ENCODE measurements around the gene POLD3.

POLD3 gene

DNA sequence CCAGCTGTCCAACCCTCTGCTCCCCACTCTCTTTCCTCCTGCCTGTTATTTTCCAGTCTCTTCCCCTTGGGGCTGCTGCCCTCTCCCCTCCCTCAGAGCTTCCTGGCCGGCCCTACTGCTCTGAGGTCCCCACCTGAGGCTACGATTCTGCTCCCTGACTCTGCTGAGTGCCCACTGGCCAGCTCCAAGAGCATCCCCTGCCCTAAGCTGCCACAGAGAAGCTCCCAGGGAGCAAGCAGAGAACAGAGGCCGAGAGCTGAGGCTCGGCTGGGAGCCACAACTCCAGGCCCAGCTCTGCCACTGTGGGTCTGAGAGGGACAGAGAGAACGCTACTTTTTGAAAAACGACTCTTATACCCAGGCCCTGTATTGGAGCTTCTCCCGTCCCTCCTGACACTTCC lies 77.8 kb downstream of the POLD3 start:
- in situ Hi-C loops (cut with MboI; ENCODE audit: low sequenced_read_pairs), result no loop called here

DNA sequence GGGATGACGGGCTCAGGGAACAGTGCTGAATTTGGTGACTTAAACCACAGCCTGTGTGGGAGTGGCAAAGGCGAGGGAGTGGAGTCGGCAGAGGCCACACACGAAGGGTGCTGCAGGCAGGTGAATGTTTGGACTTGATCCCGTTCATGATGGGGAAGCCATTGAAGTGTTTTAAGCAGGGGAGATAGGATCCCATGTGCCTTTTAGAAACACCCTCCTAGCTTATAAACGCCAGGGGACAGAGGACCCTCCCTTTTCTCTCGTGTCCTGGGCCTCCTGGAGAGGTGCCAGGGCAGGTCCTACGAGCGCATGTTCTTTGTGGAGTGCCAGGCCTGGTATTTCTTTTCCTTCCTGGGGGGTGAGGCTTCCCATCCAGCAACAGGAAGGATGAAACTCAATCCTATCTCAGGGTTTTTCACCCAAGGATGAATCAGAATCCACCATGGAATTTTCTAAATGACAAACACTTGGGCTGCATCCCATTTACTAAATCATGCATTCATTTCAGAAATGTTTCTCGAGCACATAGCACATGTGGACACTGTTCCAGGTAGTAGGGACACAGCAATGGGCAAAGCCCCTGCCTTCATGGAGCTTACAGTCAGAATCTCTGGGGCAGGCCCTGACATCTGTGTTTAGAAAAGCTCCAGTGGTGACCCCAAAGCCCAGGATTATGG lies 79.3 kb downstream of the POLD3 start:
- in situ Hi-C loops (cut with MboI; ENCODE audit: low sequenced_read_pairs), result no loop called here

DNA sequence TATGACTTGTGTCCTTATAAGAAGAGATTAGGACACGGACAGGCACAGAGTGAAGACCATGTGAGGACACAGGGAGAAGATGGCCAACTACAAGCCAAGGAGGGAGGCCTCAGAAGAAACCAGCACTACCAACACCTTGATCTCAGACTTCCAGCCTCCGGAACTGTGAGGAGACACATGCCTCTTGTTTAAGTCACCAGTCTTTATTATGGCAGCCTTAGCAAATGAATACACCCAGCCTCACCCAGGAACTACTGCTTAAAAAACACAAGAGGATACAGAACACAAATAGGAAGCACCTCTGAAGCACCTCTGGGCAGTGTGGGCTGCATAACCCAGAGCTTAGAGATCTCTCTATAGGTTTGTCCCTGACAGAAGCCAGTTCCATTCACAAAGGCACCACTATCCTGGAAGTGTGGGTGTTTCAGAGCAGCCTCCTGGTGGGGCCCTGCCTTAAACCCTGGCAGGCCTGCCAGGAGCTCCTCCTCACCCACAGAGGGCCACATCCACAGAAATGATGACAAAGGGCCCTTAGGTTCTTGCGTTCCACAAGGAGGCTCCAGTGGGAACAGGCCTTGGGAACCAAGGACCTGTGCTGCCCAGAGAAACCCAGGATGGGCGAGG lies 80.1 kb downstream of the POLD3 start:
- in situ Hi-C loops (cut with MboI; ENCODE audit: low sequenced_read_pairs), result no loop called here

- in situ Hi-C loops (cut with MboI; ENCODE audit: low sequenced_read_pairs), result no loop called here
Measured at GRCh38 chr11:74672956-74673692, 80.7 kb downstream of the POLD3 start.

- in situ Hi-C loops (cut with MboI; ENCODE audit: low sequenced_read_pairs), result no loop called here
Measured at GRCh38 chr11:74673693-74674360, 81.4 kb downstream of the POLD3 start.

DNA sequence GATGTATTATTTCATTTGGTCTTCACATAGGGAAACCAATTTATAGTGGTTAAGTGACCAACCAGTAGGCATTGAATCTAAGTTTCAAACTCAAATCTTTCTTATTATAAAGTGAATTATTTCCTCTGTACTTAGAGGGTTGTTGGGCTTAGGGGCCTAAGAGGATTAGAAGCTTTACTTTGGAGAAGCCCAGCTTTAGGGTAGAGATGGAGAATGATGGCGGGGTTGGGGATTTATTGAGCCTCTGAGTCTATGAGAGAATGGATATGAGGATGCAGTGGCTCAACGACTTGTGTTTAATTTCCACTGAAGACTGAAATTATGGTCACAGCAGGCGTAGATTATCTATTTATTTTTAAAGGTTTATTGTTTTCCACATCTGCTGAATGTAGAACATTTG lies 83.4 kb downstream of the POLD3 start:
- in situ Hi-C loops (cut with MboI; ENCODE audit: low sequenced_read_pairs), result no loop called here

DNA sequence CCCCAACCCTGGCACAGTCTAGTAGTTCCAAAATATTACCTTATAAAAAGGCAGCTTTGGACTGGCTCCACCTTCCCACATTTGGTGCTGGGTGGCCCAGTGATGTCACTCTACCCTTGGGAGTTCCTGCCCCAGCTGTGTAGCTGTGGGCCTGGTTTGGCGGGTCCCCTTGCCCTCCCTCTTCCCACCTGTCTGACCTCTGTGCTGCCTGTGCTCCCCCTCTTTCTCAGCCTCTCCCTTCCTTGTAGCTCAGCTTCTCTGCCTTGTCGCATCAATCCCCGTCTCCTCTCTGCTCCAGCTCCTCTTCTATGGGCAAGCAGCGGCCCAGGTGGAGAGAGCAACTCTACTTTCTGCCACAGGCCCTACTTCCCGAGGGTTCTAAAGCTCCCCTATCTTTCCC lies 84.2 kb downstream of the POLD3 start:
- in situ Hi-C loops (cut with MboI; ENCODE audit: low sequenced_read_pairs), result no loop called here

GRCh38 chr11:74677131-74677530 lies 84.7 kb downstream of the POLD3 start:
- in situ Hi-C loops (cut with MboI; ENCODE audit: low sequenced_read_pairs), result no loop called here

DNA sequence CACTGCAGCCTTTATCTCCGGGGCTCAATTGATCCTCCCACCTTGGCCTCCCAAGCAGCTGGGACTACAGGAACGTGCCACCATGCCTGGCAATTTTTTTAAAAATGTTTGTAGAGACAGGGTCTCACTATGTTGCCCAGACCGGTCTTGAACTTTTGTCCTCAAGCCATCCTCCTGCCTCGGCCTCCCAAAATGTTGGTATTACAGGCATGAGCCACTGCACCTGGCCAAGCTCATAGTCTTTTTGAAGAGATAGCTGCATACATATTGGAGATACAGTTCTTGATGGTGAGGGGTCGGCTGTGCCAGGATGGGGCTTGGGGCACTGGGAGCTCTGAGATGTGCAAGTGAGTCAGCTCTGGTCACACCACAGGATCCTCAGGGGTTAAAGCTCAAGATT lies 85.7 kb downstream of the POLD3 start:
- in situ Hi-C loops (cut with MboI; ENCODE audit: low sequenced_read_pairs), result no loop called here

GRCh38 chr11:74678591-74679512 lies 86.5 kb downstream of the POLD3 start:
- in situ Hi-C loops (cut with MboI; ENCODE audit: low sequenced_read_pairs), result no loop called here

GRCh38 chr11:74679513-74679865 lies 87.1 kb downstream of the POLD3 start:
- in situ Hi-C loops (cut with MboI; ENCODE audit: low sequenced_read_pairs), result no loop called here

DNA sequence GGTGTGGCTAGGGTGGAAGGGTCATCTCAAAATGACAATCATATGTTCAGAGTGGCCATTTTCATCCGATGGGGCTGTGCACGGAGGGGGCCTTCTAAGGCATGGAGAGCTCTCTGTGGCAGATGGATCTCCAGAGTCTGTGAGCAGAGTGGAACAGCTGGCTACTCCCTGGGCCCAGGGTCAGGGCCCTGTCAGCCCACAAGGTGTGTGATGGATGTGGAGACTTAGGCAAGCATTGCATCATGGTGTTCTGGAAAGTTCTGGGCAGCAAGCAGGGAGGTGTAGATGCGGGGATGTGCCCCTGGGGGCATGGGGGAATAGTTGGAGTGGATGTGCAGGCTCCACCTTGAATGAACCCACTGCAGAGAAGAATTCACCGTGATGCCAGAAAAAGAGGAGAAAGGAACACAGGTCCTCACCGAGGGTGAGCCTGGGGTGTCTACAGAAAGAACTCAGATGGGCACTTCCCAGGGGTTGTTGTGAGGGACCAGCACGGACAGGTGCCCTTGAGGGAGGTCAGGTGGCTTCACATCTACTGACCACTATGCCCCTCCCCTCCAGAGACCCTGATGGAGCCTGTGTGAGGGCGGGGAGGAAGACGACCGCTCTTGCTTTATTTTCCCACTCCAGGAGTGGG lies 87.8 kb downstream of the POLD3 start:
- in situ Hi-C loops (cut with MboI; ENCODE audit: low sequenced_read_pairs), result no loop called here

GRCh38 chr11:74680703-74681531 lies 88.5 kb downstream of the POLD3 start:
- in situ Hi-C loops (cut with MboI; ENCODE audit: low sequenced_read_pairs), result no loop called here

- in situ Hi-C loops (cut with MboI; ENCODE audit: low sequenced_read_pairs), result no loop called here
Measured at GRCh38 chr11:74681686-74682651, 89.6 kb downstream of the POLD3 start.

DNA sequence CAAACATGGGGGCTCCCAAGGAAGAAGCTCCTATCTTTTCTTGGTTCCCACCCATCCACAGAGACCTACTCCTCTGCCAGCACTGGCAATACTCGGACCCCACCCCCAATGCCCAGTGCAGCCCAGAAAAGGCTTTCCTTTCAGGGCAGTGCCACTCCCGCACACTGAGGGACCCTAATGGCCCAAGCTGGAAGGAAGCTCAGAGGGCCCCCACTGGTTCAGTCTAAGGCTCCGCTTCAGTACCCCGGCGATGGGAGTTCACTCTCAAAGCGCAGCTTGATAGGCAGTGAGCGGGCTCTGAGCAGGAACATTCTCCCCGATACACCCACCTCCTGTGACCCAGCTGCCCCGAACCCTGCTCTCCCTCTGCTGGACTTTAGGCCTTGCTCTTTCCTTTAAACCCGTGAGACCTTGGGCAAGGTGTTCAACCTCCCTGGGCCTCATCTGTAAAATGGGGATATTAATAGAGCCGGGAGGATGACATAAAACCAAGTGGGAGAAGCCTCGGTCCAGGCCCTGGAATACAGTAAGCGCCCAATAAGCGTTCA lies 90.4 kb downstream of the POLD3 start:
- in situ Hi-C loops (cut with MboI; ENCODE audit: low sequenced_read_pairs), result no loop called here

DNA sequence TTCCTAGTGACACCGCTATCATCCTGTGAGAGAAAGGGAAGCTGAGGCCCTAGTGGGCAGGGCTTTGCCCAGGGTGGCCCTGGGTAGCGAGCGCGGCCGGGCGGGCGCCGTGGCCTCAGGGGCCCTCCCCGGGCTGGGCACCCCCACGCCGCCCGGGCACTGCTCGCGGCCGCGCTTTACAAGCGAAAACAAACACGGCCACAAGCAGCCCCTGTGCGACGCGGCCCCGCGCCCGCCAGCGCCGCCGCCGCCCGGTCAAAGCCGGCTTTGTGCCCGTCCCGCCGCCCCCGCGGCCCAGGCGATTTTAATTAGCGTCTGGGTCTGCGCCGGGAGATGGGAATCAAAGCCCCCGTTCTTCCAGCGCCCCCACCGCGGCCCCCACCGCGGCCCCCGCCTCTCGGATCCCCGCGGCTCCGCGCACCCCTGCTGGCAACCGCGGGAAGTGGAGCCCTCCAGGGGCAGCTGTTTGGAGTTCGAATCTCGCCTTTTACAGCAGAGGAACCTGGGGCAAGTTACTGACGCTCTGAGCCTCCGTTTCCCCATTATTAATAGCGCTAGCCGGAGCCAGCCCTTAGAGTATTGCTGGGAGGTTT lies 91.0 kb downstream of the POLD3 start:
- in situ Hi-C loops (cut with MboI; ENCODE audit: low sequenced_read_pairs), result no loop called here

DNA sequence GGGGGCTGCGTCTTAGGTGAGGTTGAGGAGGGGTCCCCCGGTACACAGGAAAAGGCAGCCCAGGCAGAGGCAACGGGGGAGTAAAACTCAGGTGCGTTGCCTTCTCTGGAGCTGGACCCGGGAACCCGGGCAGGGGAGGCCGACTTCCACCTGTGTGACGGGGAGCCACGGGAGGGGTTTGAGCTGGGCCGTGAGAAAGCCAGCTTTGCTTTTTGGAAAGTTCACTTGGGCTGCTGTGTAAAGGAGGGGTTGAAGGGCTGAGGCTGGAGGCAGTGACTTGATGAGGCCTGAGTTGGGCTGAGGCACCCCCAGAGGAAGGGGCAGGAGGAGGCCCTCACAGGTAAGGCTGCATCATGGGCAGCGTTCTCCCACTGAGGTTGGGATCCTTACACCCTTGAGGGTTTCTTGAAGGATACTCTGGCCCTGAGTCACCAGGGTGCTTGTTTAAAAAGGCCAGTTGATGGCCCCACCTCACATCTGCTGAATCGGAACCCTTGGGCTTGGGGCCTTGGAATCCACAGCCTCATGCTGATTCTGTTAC lies 91.6 kb downstream of the POLD3 start:
- in situ Hi-C loops (cut with MboI; ENCODE audit: low sequenced_read_pairs), result no loop called here

All from HL-60/S4 treated with retinoic acid at 250 ng/mL for 4 days and 3 days (cell line).